Measurements from ENCODE around the gene KCNMB2.

KCNMB2 gene

GRCh38 chr3:178634975-178635374, 98.7 kb downstream of the KCNMB2 start:
- no peak for DNase-seq (ENCODE audit: extremely low read depth in 1 of 2, low read depth in 1 of 2)

DNA sequence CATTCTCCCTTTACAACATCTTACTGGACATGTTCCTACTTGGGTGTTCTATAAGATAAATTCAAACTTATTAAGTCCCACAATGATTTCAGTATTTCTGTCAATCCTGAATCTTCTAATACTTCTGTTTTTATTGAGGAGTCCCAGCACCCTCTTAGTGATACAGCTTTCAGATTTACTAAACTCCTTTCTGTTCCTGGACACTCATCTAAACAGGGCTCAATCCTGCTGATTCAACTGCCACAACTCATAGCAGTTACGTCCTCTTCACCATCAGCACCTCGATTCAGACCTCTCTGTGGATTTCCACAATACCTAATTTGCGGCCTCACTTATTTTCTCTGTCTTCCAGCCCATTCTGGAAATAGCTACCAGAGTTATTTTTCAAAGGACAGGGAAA, 101.6 kb downstream of the KCNMB2 start:
- no peak for DNase-seq (ENCODE audit: extremely low read depth in 1 of 2, low read depth in 1 of 2)

DNA sequence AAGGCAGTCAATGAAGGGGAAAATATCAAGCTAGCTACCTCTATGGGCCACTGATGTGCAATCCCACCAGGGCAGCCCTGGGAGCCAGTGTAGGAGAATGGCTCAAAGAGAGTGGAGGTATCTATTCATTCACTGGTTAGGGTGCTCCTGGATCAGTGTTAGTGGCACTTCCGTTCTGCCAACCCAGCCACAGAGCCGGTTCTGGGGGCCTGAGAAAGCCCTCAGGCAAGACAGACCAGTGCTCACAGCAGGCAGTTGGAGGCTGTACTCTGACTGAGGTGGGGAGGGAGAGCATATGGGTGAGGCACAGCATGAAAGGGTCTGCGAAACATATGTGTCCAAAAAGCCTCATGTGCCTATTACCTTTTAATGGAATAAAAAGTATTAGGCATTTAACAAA, 109.3 kb downstream of the KCNMB2 start:
- DNase-seq (ENCODE audit: extremely low read depth in 1 of 2, low read depth in 1 of 2) = no peak

- DNase-seq (ENCODE audit: extremely low read depth in 1 of 2, low read depth in 1 of 2) = no peak
Measured at GRCh38 chr3:178646186-178646862, 110.1 kb downstream of the KCNMB2 start.

DNA sequence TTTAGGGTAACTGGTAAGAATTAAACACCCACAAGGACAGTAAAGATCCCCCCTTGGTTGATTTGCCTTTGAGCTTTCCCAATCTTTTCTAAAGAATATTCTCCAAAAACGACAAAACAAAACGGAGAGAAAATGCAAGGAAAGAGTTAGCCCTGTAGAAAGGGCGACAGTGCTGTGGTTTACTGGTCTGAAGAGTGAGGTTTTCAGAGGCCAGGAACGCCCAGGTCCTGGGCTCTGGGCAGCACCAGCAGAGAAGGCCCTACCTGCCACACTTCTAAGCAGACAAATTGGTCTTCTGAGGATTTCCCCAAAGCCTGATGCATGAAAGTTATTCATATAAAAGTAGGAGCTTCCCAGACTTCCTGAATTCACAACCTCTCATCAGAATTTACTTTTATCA, 119.3 kb downstream of the KCNMB2 start:
- no peak for DNase-seq (ENCODE audit: extremely low read depth in 1 of 2, low read depth in 1 of 2)

GRCh38 chr3:178658694-178659325, 122.6 kb downstream of the KCNMB2 start:
- DNase-seq (ENCODE audit: extremely low read depth in 1 of 2, low read depth in 1 of 2) = no peak

DNA sequence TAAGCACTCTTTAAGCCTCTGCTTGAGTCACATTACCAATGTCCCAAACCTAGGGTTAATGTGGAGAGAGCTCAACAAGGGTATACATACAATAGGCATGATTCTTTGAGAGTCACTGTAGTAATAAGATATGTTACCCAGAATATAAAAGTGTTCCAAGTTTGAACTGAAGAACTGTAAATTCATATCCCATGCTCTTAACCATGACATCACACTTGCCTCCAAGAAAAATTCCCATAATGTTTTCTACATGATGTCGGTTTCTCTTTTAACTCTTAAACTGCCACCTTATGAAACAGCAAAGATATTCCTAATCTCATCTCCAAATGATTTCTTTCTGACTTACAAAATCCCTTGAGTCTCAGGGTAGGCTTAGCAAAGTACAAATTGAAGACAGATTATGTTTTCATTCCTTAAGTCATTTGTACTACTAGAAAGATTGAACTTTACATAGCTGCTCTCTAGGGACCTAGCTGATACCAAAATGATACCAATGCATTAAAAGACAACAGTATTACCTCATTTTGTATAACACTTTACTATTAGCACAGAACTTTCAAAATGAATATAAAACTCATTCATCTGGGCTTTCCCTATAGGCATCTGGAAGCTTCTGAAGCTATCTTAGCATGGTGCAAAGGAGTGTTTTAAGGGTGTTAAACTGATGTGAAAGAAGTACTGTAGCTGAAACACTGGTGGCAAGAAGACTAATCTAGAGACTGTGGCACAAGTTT, 127.1 kb downstream of the KCNMB2 start:
- no peak for DNase-seq (ENCODE audit: extremely low read depth in 1 of 2, low read depth in 1 of 2)

- DNase-seq (ENCODE audit: extremely low read depth in 1 of 2, low read depth in 1 of 2) = no peak
Measured at GRCh38 chr3:178665747-178666146, 129.5 kb downstream of the KCNMB2 start.

DNA sequence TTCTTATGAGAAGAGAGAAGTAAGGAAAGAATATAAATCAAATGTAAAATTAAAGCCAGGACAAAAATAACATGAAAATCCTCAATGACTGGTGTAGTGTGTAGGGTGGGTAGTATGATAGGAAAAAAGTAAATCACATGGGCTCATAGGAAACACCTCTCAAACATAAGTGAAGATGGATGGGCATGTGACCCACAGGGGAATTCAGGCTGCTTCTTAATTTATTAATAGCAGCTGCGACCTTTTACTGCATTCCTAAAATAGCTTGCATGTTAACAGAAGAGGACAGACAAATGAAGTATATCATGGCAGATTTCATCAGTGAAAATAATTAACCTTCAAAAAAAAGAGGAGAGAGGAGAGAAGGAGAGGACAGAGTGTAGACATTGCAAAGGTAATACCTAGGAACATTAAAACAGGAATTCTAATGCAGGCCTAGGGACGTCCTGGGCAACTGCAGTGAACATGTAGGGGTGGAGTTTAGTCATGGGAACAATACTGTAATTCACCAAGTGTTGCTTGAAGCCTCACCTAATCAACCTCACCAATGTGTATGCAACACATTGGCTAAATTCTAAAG, 132.9 kb downstream of the KCNMB2 start:
- DNase-seq (ENCODE audit: extremely low read depth in 1 of 2, low read depth in 1 of 2) = no peak

GRCh38 chr3:178669758-178670157, 133.5 kb downstream of the KCNMB2 start:
- DNase-seq (ENCODE audit: extremely low read depth in 1 of 2, low read depth in 1 of 2) = no peak

GRCh38 chr3:178671377-178671776, 135.1 kb downstream of the KCNMB2 start:
- no peak for DNase-seq (ENCODE audit: extremely low read depth in 1 of 2, low read depth in 1 of 2)

DNA sequence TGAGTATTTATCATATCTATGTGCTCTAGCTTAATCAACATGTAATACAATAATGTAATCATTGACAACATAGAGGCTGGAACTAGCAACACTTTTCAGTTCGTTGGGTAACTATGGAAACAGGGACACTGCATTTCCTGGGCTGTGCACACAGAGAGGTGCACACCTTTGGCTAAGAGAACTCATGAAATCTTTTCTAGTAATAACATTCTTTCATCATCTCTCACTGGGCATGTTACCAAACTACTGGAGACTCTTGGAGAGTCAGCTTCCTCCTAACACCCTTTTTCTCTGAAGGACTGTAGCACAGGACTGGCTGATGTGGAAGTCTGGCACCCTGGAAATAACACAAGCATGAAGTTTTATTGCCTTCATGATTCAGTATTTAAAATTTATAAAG, 135.6 kb downstream of the KCNMB2 start:
- no peak for DNase-seq (ENCODE audit: extremely low read depth in 1 of 2, low read depth in 1 of 2)

DNA sequence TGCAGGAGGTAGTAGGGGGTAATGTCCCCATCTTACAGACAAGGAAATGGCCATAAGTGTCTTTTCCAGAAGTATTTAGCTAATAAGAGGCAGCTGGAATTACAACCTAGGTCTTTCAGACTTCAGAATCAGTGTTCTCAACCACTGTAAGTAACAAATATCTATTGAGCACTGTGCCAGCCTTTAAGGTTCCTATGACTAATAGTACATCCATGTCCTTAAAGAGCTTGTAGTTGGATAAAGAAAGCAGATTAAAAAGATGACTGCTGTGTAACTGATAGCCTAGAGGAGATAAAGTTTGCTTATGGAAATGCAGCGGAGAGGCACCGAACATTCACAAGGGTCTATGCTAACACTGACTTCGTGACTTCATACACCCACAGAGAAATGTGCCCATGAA, 136.0 kb downstream of the KCNMB2 start:
- no peak for DNase-seq (ENCODE audit: extremely low read depth in 1 of 2, low read depth in 1 of 2)

DNA sequence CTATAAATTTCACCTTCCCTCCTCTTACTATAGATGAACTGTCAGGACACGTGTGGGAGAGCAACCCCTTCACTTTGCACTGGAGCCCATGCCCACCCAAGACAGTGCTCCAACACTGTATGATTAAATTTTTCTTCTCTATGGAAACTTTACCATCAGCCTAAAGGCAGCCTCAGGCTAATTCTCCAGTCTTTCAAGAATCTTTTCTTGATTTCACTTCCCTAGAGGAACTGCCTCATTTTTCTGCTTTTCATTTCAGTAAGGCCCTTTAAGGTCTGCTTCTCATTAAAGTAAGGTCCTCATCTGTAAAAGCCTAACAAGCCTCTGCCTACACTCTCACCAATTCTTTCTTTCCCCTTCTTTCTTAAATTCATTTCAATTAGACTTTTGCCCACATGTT, 137.3 kb downstream of the KCNMB2 start:
- DNase-seq (ENCODE audit: extremely low read depth in 1 of 2, low read depth in 1 of 2) = no peak

DNA sequence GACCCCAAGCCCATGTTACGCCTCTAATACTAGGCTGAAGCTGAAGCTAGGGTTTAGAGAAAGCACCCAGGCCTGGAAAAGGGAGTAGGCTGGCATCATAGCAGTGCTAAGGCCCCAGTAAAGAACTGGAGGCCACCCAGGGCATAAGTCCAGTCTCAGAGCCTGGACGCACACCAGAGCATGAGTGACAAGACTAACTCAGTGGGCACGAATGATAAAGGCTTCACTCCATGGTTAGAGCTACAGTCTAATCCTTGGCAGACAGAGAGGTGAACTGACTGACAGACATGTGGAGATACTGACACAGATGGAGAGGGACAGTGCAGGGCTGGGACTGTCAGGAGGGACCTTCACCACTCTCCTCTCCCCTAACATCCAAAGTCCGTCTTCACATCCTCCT, 139.8 kb downstream of the KCNMB2 start:
- DNase-seq (ENCODE audit: extremely low read depth in 1 of 2, low read depth in 1 of 2) = no peak

GRCh38 chr3:178676942-178677790, 140.9 kb downstream of the KCNMB2 start:
- no peak for DNase-seq (ENCODE audit: extremely low read depth in 1 of 2, low read depth in 1 of 2)

DNA sequence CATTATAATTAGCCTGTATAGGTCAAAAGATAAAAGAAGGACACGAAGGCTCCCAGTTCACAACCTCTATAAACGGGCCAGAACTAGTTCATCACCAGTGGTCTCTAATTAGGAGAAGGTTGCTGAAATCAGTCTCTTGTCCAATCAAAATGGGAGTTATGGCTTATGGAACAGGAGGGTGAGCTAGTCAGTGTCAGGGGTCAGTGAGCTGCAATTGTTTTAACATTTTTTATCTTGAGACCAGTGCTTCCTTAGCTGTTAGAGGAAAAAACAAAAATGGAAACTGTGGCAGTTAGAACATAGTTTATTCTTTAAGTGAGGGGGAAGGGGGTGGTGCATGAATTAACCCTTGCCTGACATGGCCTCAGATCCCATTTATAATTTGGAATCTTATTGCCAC, 141.7 kb downstream of the KCNMB2 start:
- DNase-seq (ENCODE audit: extremely low read depth in 1 of 2, low read depth in 1 of 2) = no peak

GRCh38 chr3:178680037-178680436, 143.8 kb downstream of the KCNMB2 start:
- DNase-seq (ENCODE audit: extremely low read depth in 1 of 2, low read depth in 1 of 2) = no peak

DNA sequence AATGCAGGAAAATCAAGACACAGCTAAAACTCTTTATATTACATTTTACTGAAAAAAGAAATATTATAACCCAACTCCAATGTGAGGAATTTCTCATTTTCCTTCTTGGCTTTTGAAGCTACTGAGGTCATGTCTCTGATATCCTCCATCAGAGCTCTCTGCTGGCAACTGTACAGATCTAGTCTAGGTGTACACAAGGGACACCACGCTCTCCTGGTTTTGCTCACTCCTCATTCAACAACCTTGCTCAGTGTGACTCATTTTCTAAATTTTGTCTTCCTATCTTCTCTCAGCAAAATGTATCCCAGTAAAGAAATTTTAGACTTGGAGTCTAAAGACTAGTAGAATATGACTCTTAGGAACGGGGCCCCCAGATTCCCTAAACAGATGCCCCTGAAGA, 144.3 kb downstream of the KCNMB2 start:
- DNase-seq (ENCODE audit: extremely low read depth in 1 of 2, low read depth in 1 of 2) = no peak

DNA sequence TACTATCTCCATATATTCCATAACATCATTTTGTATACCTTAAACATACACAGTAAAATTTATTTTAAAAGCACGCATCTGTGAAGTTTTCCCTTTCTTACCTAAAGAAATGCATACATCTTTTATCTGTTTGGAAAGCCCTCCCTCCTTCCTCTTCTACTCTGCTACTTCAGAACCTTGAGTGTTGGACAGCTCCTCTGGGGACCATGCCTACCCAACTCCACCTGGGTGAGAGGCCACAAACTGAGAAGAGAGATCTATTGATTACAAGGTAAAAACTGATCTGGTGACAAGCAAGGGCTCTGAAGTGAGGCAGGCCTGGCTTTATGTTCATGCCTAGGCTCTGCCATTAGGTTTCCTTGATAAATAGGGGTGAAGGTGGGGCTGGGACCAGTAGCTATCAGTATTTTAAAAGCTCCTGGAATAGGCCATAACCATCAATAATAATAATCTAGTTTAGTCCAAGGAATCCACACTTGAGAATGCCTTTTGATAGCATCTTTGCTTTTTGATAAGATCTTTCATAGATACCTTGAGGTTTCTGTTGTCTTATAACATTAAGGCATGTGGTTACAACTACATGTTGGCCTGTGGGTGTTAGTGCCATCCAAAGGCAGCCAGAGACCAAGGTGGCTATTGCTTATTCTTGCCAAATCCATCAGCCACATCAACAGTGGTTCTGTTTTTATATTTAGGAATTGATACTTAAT, 148.8 kb downstream of the KCNMB2 start:
- no peak for DNase-seq (ENCODE audit: extremely low read depth in 1 of 2, low read depth in 1 of 2)

Data from activated CD8-positive, alpha-beta memory T cell treated with anti-CD3 and anti-CD28 coated beads for 1 hour (primary cell).